PC-3 (cell line): ENCODE results near the gene HDHD5. TPM values are rescaled to one million over a fixed set of nuclear protein-coding genes. Genes with fewer than 3 reads are reported as not detected.

Experiments
- ATAC-seq: fragments of 200-7000 bp; cut with Tn5 transposase; 2 replicates; pipeline ENCODE4 v1.9.1; 2020; ENCODE audit warnings: mild to moderate bottlenecking, moderate library complexity
- BruUV-seq: library from RNA; stranded (reverse); fragments of 400-500 nt; replicated peaks from 2 replicates; lab custom pipeline; 2021; lab: Mats Ljungman, UMichigan
- CTCF ChIA-PET: fragments of 300-600 bp; sonication (Branson Sonifier 250); formaldehyde crosslinking; loops from one replicate; lab custom pipeline; 2022; ENCODE audit warnings: antibody characterized with exemption; lab: Charles Lee
- POLR2A ChIA-PET: fragments of 300-600 bp; sonication (Branson Sonifier 250); formaldehyde crosslinking; loops from one replicate; lab custom pipeline; 2022; ENCODE audit warnings: antibody characterized with exemption; ENCODE audit not compliant: unreplicated experiment; lab: Charles Lee
- DNase-seq: peaks from one replicate; pipeline ENCODE4 v3.0.0-alpha.2; 2015
- H2AFZ ChIP-seq: fragments of 300-600 bp; sonication (generic); 2 replicates; pipeline ENCODE4 v1.6.0; 2016; ENCODE audit warnings: antibody characterized with exemption, low read length
- H3F3A ChIP-seq: fragments of 300-600 bp; sonication (generic); one replicate; pipeline ENCODE4 v1.6.0; 2017; ENCODE audit warnings: antibody characterized with exemption, low read length, control low read depth, mild to moderate bottlenecking; ENCODE audit not compliant: unreplicated experiment
- H3K27ac ChIP-seq: fragments of 300-600 bp; sonication (generic); 2 replicates; pipeline ENCODE4 v1.5.1; 2016; ENCODE audit warnings: mild to moderate bottlenecking, low read length
- H3K27me3 ChIP-seq: fragments of 300-600 bp; sonication (generic); 2 replicates; pipeline ENCODE4 v1.6.1; 2016; ENCODE audit warnings: low read length, mixed read lengths
- H3K36me3 ChIP-seq: fragments of 300-600 bp; sonication (generic); 2 replicates; pipeline ENCODE4 v1.6.1; 2016; ENCODE audit warnings: low read depth, mixed run types, low read length, mixed read lengths
- H3K4me1 ChIP-seq: fragments of 300-600 bp; sonication (generic); 2 replicates; pipeline ENCODE4 v1.5.1; 2016; ENCODE audit warnings: low read length; ENCODE audit not compliant: insufficient read depth
- H3K4me2 ChIP-seq: fragments of 300-600 bp; sonication (generic); 2 replicates; pipeline ENCODE4 v1.6.0; 2016; ENCODE audit warnings: low read length
- H3K4me3 ChIP-seq: fragments of 300-600 bp; sonication (generic); 2 replicates; pipeline ENCODE4 v1.5.1; 2016; ENCODE audit warnings: mild to moderate bottlenecking, low read length, mixed read lengths
- H3K79me2 ChIP-seq: fragments of 300-600 bp; sonication (generic); 2 replicates; pipeline ENCODE4 v1.6.1; 2017; ENCODE audit warnings: low read length, mixed read lengths
- H3K9ac ChIP-seq: fragments of 300-600 bp; sonication (generic); 2 replicates; pipeline ENCODE4 v1.6.0; 2016; ENCODE audit warnings: mild to moderate bottlenecking, low read length
- H3K9me2 ChIP-seq: fragments of 300-600 bp; sonication (generic); replicated peaks from 2 replicates; pipeline ENCODE4 v1.6.1; 2016; ENCODE audit warnings: mixed run types, low read length, mixed read lengths
- H3K9me3 ChIP-seq: fragments of 300-600 bp; sonication (generic); 2 replicates; pipeline ENCODE4 v1.6.1; 2016; ENCODE audit warnings: low read length, mixed read lengths
- H4K20me1 ChIP-seq: fragments of 300-600 bp; sonication (generic); 2 replicates; pipeline ENCODE4 v1.6.1; 2016; ENCODE audit warnings: low read length, mixed read lengths
- EZH2 ChIP-seq: fragments of 300-600 bp; sonication (generic); IDR thresholded peaks from one replicate; pipeline ENCODE4 v1.6.1; 2017; ENCODE audit warnings: antibody characterized with exemption, mild to moderate bottlenecking, low read length; ENCODE audit not compliant: unreplicated experiment
- EZH2phosphoT487 ChIP-seq: fragments of 300-600 bp; sonication (generic); IDR thresholded peaks from 2 replicates; pipeline ENCODE4 v1.6.1; 2018; ENCODE audit warnings: mild to moderate bottlenecking, antibody characterized with exemption, low read length, borderline replicate concordance
- intact Hi-C: fragments of 100-400 bp; cut with micrococcal nuclease; formaldehyde crosslinking; loops from 2 replicates; pipeline ENCODE4 v1.9.0; 2023
- total RNA-seq: library from RNA; depleted of rRNA; stranded (reverse); fragments of >200 nt; gene quantifications from 2 replicates; pipeline ENCODE4 v1.2.3, GENCODE V29; 2014
- TF ChIP-seq, protein P1 (sequence below): fragments of 300-600 bp; sonication (generic); conservative IDR thresholded peaks from 2 replicates; pipeline ENCODE4 v1.5.1; 2017; ENCODE audit warnings: antibody characterized with exemption, low read depth, mild to moderate bottlenecking, low read length

The HDHD5 gene
- total RNA-seq, 1 experiment from 2014 or later = 57.3 TPM

- Histone ChIP-seq H3K27ac (no peak overlapping the region), H3K4me2 (no peak overlapping the region), H3K9ac (no peak overlapping the region), H3K27me3 (no peaks in the 10 kb centered on the region), H3K79me2 (no peaks in the 10 kb centered on the region), H3K36me3 (no peaks in the 10 kb centered on the region), H3K9me3 (no peaks in the 10 kb centered on the region), H2AFZ (no peak overlapping the region), H3K4me1 (peaks cover 11% of the 10 kb centered on the region), H4K20me1 (no peaks in the 10 kb centered on the region), H3K4me3 (no peak overlapping the region), H3F3A (no peaks in the 10 kb centered on the region), H3K9me2 (no peaks in the 10 kb centered on the region)
- ChIA-PET POLR2A (no interaction called here), CTCF (no interaction called here)
- no peak for DNase-seq
- no peak for ATAC-seq
- no TSS peak for BruUV-seq
- TF ChIP-seq, protein P1, sequence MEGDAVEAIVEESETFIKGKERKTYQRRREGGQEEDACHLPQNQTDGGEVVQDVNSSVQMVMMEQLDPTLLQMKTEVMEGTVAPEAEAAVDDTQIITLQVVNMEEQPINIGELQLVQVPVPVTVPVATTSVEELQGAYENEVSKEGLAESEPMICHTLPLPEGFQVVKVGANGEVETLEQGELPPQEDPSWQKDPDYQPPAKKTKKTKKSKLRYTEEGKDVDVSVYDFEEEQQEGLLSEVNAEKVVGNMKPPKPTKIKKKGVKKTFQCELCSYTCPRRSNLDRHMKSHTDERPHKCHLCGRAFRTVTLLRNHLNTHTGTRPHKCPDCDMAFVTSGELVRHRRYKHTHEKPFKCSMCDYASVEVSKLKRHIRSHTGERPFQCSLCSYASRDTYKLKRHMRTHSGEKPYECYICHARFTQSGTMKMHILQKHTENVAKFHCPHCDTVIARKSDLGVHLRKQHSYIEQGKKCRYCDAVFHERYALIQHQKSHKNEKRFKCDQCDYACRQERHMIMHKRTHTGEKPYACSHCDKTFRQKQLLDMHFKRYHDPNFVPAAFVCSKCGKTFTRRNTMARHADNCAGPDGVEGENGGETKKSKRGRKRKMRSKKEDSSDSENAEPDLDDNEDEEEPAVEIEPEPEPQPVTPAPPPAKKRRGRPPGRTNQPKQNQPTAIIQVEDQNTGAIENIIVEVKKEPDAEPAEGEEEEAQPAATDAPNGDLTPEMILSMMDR = no peak
- TF ChIP-seq EZH2phosphoT487 = no peak
- TF ChIP-seq EZH2 = no peak
- intact Hi-C loops = no loop called here
Observed at GRCh38 chr22:17109113-17109865, 49.8 kb downstream of the HDHD5 start.

- BruUV-seq = no TSS peak
- no peaks in the 10 kb centered on the region for H3K9me2 ChIP-seq
- no peaks in the 10 kb centered on the region for H3K79me2 ChIP-seq
- H3K4me1 ChIP-seq = peaks cover 11% of the 10 kb centered on the region
- ChIA-PET CTCF (no interaction called here), POLR2A (no interaction called here)
- H3K9ac ChIP-seq = no peak overlapping the region
- no peaks in the 10 kb centered on the region for H3K27me3 ChIP-seq
- DNase-seq (no peak), ATAC-seq (no peak)
- no peak overlapping the region for H2AFZ ChIP-seq
- no peaks in the 10 kb centered on the region for H3K9me3 ChIP-seq
- H3K4me3 ChIP-seq = no peak overlapping the region
- H3K4me2 ChIP-seq = no peak overlapping the region
- TF ChIP-seq EZH2phosphoT487 (no peak), EZH2 (no peak)
- TF ChIP-seq, protein P1 = no peak
- no peaks in the 10 kb centered on the region for H4K20me1 ChIP-seq
- H3K36me3 ChIP-seq = no peaks in the 10 kb centered on the region
- intact Hi-C loops = no loop called here
- H3K27ac ChIP-seq = no peak overlapping the region
- H3F3A ChIP-seq = no peaks in the 10 kb centered on the region
Observed at GRCh38 chr22:17108256-17109112, 50.6 kb downstream of the HDHD5 start.

DNA sequence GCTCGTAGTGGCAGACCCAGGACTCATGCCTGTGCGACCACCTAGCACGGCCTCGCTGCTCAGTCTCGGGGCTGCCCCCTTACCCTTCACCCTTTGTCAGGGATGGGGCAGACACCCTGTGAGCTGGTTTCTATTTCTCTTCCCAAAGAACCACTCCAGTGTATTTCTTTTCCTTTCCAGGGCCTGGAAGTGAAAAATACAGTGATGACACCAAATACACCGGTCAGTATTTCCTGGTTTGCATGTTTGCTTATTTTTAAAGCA is 51.6 kb downstream of the HDHD5 start:
- intact Hi-C loops = no loop called here
- H3F3A ChIP-seq = no peaks in the 10 kb centered on the region
- no peak for ATAC-seq
- H3K27ac ChIP-seq = no peak overlapping the region
- H3K4me3 ChIP-seq = no peak overlapping the region
- POLR2A ChIA-PET = no interaction called here
- CTCF ChIA-PET = no interaction called here
- H2AFZ ChIP-seq = no peak overlapping the region
- no peaks in the 10 kb centered on the region for H3K9me2 ChIP-seq
- no peaks in the 10 kb centered on the region for H3K79me2 ChIP-seq
- no peaks in the 10 kb centered on the region for H4K20me1 ChIP-seq
- H3K4me2 ChIP-seq = no peak overlapping the region
- no peak for DNase-seq
- H3K9me3 ChIP-seq = no peaks in the 10 kb centered on the region
- H3K9ac ChIP-seq = no peak overlapping the region
- H3K36me3 ChIP-seq = no peaks in the 10 kb centered on the region
- H3K27me3 ChIP-seq = no peaks in the 10 kb centered on the region
- BruUV-seq = no TSS peak
- H3K4me1 ChIP-seq = peaks cover 6% of the 10 kb centered on the region; the same call in 1 of the 2 replicates
- TF ChIP-seq EZH2 = no peak
- TF ChIP-seq, protein P1 = no peak
- no peak for TF ChIP-seq EZH2phosphoT487
